Adrenal gland (tissue), 12 donors: ENCODE data around the gene PPM1M. TPM values are rescaled to one million over a fixed set of nuclear protein-coding genes. Genes with fewer than 3 reads are reported as not detected.

ENCODE experiments used
- DNase-seq, 7 donors: peaks; one replicate each; pipeline ENCODE4 v3.0.0-alpha.2; 2019 to 2020
- H3K27ac ChIP-seq, 5 donors: fragments of 200-600 bp; sonication (generic) in 4 of 5; 1 replicate in 3 of 5; 2 replicates in 2 of 5; pipeline versions ENCODE4 v1.5.1 to v1.8.0; 2016 to 2020; ENCODE audit warnings: mild to moderate bottlenecking in 1 of 5
- H3K27me3 ChIP-seq: fragments of 200-600 bp; 2 replicates; pipeline ENCODE4 v1.8.0; 2021
- H3K36me3 ChIP-seq, 2 donors: fragments of 200-600 bp; replicated peaks in 1 of 2; 1 replicate in 1 of 2; 2 replicates in 1 of 2; pipeline versions ENCODE4 v1.5.1 to v1.8.0; 2018 to 2022
- H3K4me1 ChIP-seq, 2 donors: fragments of 200-600 bp; replicated peaks in 1 of 2; 1 replicate in 1 of 2; 2 replicates in 1 of 2; pipeline versions ENCODE4 v1.5.1 to v1.8.0; 2018 to 2021
- H3K4me3 ChIP-seq, 4 donors: fragments of 200-600 bp; sonication (generic) in 3 of 4; one replicate each; pipeline ENCODE4 v1.5.1; 2016 to 2018
- H3K9me3 ChIP-seq, 3 donors: fragments of 200-600 bp; sonication (generic) in 1 of 3; replicated peaks in 1 of 3; 1 replicate in 2 of 3; 2 replicates in 1 of 3; pipeline versions ENCODE4 v1.5.1 to v1.8.0; 2016 to 2021
- POLR2A ChIP-seq, 2 donors: fragments of 450-650 bp; IDR thresholded peaks; one replicate each; pipeline ENCODE4 v1.6.1; 2017; ENCODE audit warnings: antibody characterized with exemption in 2 of 2, mild to moderate bottlenecking in 2 of 2, moderate library complexity in 1 of 2
- WGBS, 4 donors: extraction: QIAGEN DNeasy Blood & Tissue Kit in 2 of 4; methylation state at CpG; one replicate each; pipeline versions ENCODE4 v1.1.5 to v1.1.7; 2013 to 2017; 5-methylcytosine and 5-hydroxymethylcytosine counted together
- intact Hi-C, 2 donors: fragments of 100-400 bp; cut with DNase I; formaldehyde crosslinking; loops; one replicate each; pipeline versions ENCODE4 v1.14.1 to v1.15.0; 2022 to 2023
- polyA plus RNA-seq, 3 donors: library from polyadenylated mRNA; stranded (reverse); fragments of 200-250 nt in 2 of 3; fragments of 350-450 nt in 1 of 3; fragmentation: Illumina TruSeq in 1 of 3; extraction: RNeasy Lipid Tissue Mini Kit (QIAGEN cat#74804) in 1 of 3; gene quantifications; one replicate each; pipeline ENCODE4 v1.2.3, GENCODE V29; 2013 to 2014
- total RNA-seq, 9 donors: library from RNA; depleted of rRNA in 4 of 9; stranded (reverse); fragments of >200 nt in 4 of 9; fragments of 120-200 nt in 1 of 9; fragmentation: NEBNext Ultra II Directional in 1 of 9; extraction: Animal tissue kit (Norgen Biotek cat#: 25700) in 1 of 9; gene quantifications; one replicate each; pipeline versions ENCODE4 v1.1.0 to v1.2.4, GENCODE V29; 2013 to 2023
- TF ChIP-seq, protein P1 (sequence below), 6 experiments: fragments of 450-650 bp in 4 of 6; fragments of 200-600 bp in 2 of 6; sonication (generic) in 1 of 6; IDR thresholded peaks; 1 replicate in 5 of 6; 2 replicates in 1 of 6; pipeline versions ENCODE4 v1.5.1 to v1.8.0; 2016 to 2021; ENCODE audit warnings: antibody characterized with exemption in 6 of 6, mild to moderate bottlenecking in 2 of 6, moderate library complexity in 1 of 6
- donor health status: healthy with polysubstance abuse.
- donor health status: Bipolar disorder and iron deficiency.
- donor health status: DM: yes; HTN: yes; CAD: no.
- donor health status: DM: no; HTN: no; CAD: no.
- donor health status: DM: no; HTN: no; CAD: no.
- donor health status: DM: yes; HTN: yes; CAD: no.

PPM1M gene
- total and polyA plus RNA-seq, 12 donors = 3.2 to 29.8 (median 21.7) TPM

DNA sequence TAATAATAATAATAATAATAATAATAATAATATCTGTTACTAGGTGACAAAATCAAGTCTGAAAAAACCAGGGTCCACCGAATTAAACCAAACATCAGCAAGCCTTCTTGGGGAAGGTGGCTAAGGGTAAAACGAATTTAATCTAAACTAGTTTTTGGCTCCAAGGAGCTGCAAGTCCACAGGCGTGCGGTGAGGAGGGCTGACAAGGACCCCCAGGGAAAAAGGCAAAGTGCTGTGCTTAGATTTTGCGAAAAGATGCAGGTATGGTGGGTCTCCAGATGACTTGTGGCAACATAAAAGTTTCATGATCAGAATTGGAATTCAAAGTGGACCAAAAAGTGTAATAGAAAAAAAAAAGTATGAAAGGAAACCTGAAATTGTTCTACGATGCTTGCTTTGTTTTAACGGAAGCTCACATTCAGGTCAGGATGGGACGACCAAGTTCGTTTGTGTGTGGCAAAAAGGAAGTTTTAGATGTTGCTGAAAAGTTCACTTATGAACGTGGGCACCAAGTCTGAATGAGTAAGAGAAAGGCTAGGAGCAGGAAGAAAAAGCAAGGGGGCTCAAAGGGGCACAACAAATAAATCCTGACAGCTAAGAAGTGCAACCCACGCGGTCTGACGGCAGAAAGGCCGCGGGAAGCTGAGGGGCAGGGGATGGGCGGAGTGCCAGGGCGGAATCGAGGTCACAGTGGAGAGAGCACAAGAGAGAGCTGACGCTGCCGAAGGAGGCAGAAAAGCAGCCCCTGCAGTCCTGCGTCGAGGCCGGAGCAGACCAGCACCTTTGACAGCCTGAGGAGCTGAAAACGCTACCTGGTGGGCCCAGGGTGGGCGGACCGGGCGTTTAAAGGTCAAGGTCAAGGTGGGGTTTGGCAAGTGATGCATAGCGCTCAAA is 31.8 kb downstream of the PPM1M start:
- Histone ChIP-seq H3K4me3 (peak overlapping the region; percentile 3 to 97 (median 62)), H3K9me3 (no peaks in the 10 kb centered on the region), H3K36me3 (peaks cover 0 to 8% of the 10 kb centered on the region in 2 donors), H3K27me3 (no peaks in the 10 kb centered on the region), H3K4me1 (peaks cover 22 to 63% of the 10 kb centered on the region in 2 donors), H3K27ac (peak overlapping the region; percentile 27 to 100 (median 95))
- WGBS, 4 donors = 0 to 2% (median 1%) methylated on average over 28 of the region's 28 CpGs
- peak; percentile 67 to 89 for TF ChIP-seq POLR2A (IDR thresholded peaks at IDR 0.05)
- TF ChIP-seq, protein P1, sequence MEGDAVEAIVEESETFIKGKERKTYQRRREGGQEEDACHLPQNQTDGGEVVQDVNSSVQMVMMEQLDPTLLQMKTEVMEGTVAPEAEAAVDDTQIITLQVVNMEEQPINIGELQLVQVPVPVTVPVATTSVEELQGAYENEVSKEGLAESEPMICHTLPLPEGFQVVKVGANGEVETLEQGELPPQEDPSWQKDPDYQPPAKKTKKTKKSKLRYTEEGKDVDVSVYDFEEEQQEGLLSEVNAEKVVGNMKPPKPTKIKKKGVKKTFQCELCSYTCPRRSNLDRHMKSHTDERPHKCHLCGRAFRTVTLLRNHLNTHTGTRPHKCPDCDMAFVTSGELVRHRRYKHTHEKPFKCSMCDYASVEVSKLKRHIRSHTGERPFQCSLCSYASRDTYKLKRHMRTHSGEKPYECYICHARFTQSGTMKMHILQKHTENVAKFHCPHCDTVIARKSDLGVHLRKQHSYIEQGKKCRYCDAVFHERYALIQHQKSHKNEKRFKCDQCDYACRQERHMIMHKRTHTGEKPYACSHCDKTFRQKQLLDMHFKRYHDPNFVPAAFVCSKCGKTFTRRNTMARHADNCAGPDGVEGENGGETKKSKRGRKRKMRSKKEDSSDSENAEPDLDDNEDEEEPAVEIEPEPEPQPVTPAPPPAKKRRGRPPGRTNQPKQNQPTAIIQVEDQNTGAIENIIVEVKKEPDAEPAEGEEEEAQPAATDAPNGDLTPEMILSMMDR (IDR thresholded peaks at IDR 0.05) = no peak
- intact Hi-C loops = no loop called here
- peak; percentile 87 to 93 (median 92) for DNase-seq

DNA sequence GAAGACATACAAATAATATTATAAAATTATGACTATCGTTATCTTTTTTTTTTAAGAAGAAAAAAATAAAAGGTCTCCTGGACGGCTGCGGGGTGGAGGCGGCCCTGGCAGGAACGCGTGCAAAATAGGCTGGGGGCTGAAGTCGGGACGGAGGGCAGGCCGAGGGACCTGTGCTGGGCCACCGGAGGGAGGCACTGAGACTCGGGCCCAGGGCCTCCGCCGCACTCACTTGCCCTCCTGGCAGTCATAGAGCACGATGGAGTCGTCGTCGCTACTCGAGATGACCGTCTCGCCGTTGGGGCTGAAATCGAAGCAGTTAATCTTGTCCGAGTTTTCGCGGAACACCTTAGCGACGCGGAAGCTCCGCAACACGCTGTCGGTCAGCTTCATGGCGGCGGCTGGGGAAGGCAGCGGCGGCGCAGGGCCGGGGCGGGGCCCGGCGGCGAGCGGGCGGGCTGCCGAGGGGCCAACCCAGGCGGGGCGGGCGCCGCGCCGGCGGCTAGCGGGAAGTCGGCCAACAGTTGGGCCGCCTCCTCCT is 32.5 kb downstream of the PPM1M start:
- 0% methylated on average over 15 to 54 of the region's 54 CpGs for WGBS, 4 donors
- no peaks in the 10 kb centered on the region for H3K9me3 ChIP-seq
- TF ChIP-seq, protein P1 (IDR thresholded peaks at IDR 0.05) = peak in 5 of 6 experiments; percentile 20 to 56 (median 49)
- TF ChIP-seq POLR2A (IDR thresholded peaks at IDR 0.05) = no peak
- DNase-seq = peak in 6 of 7 donors; percentile 47 to 80 (median 68)
- peaks cover 22 to 63% of the 10 kb centered on the region in 2 donors for H3K4me1 ChIP-seq
- intact Hi-C loops = no loop called here
- H3K27me3 ChIP-seq = no peaks in the 10 kb centered on the region
- H3K36me3 ChIP-seq = peaks cover 0 to 4% of the 10 kb centered on the region in 2 donors
- H3K27ac ChIP-seq = peak overlapping the region; percentile 27 to 100 (median 95)
- H3K4me3 ChIP-seq = peak overlapping the region; percentile 33 to 97 (median 74)

DNA sequence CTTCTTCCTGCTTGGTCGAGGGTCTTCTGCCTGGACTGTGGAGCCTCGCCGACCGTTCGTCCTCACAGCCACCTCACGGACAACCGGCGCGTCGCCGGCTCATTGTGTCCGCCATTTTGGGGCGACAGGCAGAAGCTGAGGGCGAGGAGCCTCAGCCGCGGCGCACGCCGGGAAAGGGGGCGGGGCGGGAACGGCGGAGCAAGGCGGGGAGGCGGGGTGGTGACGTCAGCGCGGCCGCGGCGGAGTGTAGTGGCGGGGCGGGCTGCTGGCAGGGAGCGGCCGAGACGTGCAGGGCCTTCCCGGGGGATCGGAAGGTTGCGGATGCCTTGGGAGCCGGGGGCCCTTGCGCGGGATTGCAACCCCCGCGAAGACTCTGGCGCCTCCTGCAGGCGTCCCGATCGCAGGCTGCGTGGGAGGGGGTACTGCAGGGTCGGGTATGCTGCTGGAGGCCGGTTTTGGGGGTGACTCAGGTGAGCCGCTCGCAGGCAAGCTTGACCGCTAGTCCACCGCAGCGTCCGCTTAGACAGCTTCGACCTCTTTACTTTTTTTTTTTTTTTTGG is 33.0 kb downstream of the PPM1M start, which contains the start of gene WDR82:
Gene WDR82 (minus strand): TSS at position 140 of the 560 bp plus-strand sequence. CDS start 288 bp downstream, outside the sequence.
- no peaks in the 10 kb centered on the region for H3K27me3 ChIP-seq
- TF ChIP-seq POLR2A (IDR thresholded peaks at IDR 0.05) = peak; percentile 78 to 91
- TF ChIP-seq, protein P1 (IDR thresholded peaks at IDR 0.05) = peak; percentile 7 to 61 (median 38)
- H3K4me1 ChIP-seq = peaks cover 28 to 65% of the 10 kb centered on the region in 2 donors
- H3K36me3 ChIP-seq = no peaks in the 10 kb centered on the region
- WGBS, 4 donors = 0 to 1% (median 1%) methylated on average over 12 to 58 of the region's 58 CpGs
- DNase-seq = peak; percentile 96 to 98 (median 98)
- no peaks in the 10 kb centered on the region for H3K9me3 ChIP-seq
- H3K27ac ChIP-seq = peak within 1 kb of the TSS; percentile 27 to 100 (median 95)
- intact Hi-C loops = no loop called here
- peak within 1 kb of the TSS; percentile 33 to 97 (median 74) for H3K4me3 ChIP-seq

DNA sequence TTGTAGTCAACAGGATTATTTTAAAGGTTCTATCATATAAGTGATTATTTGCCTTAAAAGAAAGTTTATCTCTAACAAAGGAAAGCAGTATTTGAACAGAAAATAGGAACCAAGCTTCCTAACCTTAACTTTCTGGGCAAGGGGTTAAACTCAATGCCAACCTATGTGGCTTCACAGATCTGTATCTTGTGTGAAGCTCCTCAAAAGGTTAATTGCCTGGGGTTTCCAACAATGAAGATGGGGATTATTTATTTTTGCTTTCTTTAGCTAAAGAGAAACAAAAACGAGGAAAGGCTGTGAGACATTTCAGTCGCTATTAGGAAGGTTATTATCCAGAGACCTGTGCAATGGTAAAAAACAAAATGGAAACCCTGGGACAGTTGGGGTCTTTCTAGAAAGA is 34.0 kb downstream of the PPM1M start:
- H3K36me3 ChIP-seq = no peaks in the 10 kb centered on the region
- peak overlapping the region in 4 of 5 donors; percentile 29 to 100 (median 94) for H3K27ac ChIP-seq
- intact Hi-C loops = no loop called here

More for the DNA sequence above, 34.0 kb downstream of the PPM1M start:
- no peak for TF ChIP-seq POLR2A (IDR thresholded peaks at IDR 0.05)
- TF ChIP-seq, protein P1 (IDR thresholded peaks at IDR 0.05) = no peak
- peaks cover 25 to 55% of the 10 kb centered on the region in 2 donors for H3K4me1 ChIP-seq
- WGBS, 4 donors = 26 to 38% (median 30%) methylated on average over 2 of the region's 2 CpGs
- no peaks in the 10 kb centered on the region for H3K27me3 ChIP-seq
- no peak overlapping the region for H3K4me3 ChIP-seq
- no peaks in the 10 kb centered on the region for H3K9me3 ChIP-seq
- no peak for DNase-seq
